NB4 (cell line): Measurements from ENCODE around the gene TNS1.

Experiments
- CTCF ChIP-seq: IDR thresholded peaks from one replicate; pipeline ENCODE4 v1.5.1; 2012; ENCODE audit warnings: low read depth, low read length
- MAX ChIP-seq: IDR thresholded peaks from 2 replicates; pipeline ENCODE4 v1.6.1; 2011; ENCODE audit warnings: low read depth, low read length
- POLR2A ChIP-seq: IDR thresholded peaks from 2 replicates; pipeline ENCODE4 v1.6.1; 2011; ENCODE audit warnings: mild to moderate bottlenecking; ENCODE audit not compliant: insufficient read length; ENCODE audit errors: extremely low read depth

GRCh38 chr2:218019411-218020060 is 16.7 kb upstream of the TNS1 start:
- TF ChIP-seq CTCF (no peak), MAX (no peak), POLR2A (no peak)
